Ecto neural progenitor cell (in vitro differentiated cells): ENCODE data around the gene EIF5A.

Source experiments
- DNase-seq: peaks from one replicate; pipeline ENCODE4 v3.0.0-alpha.2; 2018; ENCODE audit warnings: low spot score

EIF5A gene

DNA sequence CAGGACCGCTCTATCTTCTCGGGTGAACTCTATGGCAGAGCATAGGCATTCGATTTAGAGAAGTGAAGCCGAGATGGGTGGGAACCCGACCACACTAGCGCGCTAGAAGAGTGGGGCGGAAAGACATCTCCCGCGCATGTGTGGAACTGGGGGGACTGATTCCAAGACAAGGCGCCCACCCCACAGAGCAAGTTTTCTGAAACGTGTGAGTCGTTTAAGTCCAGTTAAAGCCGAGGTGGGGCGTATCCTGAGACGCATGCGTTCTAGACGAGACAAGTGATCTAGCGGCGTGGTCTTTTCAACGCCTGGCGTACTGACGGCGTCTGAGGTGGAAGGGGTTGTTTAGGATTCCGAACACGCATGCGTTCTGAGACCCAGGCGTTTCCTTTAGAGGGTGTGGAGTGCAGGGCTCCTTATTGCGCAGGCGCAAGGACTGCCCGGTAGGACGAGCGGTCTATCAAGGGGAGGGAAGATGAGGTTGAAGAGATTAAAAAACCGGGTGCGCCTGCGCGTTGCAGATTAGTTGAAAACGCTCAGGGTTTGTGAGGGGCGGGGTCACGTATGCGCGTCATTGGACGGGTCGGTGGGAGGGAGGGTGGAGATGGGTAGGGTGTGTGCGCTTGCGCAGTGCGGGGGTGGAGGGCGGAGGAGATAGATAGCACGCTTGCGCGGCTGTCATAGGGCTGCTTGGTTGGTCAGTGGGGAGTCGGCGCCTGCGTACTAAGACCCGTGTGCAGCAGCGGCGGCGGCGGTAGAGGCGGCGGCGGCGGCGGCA, at the start of gene EIF5A:
EIF5A (plus strand) TSS at position 718 of the 775 bp plus-strand sequence. CDS start 2,008 bp downstream, outside the sequence.
- peak; percentile 100 for DNase-seq

DNA sequence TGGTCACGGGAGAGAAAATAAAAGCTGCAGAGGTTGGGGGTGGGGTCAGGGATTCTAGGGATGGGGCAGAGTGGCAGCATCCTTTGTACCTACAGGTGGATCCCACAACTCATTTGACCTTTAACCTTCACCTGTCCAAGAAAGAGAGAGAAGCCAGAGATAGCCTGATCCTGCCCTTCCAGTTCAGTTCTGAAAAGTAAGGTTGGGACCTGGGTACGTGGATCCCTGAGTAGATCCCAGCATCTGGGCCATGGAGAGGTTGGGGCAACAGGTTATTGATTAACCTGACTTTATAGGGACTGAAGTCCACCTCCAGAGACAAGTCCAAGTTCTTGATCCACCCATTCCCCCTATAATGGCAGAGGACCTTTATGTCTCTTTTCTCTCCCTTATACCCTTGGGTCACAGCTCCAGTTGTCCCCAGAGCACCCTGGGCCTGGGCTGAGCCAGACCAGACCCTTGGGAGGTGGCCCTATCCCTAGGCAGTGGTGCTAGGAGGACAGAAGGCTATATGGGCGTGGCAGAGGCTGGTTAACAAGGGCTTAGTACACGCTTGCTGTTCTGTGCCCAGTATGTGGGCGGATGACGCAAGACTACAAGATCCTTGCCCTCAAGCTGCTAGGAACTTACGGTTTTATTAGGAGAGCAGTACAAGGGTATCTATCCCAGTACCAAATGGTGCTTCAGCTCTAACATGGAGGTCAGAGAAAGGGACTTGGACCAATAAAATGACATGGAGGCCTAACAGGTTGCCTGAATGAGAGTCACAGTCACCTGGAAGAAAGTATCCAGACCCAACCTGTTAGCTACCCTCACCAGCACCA, 48.5 kb upstream of the EIF5A start:
- no peak for DNase-seq

DNA sequence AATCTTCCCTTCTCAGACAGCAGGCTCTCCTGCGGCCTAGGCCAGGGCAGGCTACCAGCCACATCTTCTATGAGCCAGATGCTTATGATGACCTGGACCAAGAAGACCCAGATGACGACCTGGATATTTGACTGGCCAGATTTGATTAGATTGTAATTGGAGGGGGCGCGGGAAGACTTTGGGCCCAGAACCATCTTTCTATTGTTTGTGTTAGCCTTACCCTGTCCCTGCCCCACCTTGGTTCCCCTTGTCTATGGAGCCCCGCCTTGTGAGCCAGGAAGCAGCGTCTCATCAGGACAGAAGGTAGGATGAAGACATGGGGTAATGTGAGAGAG, 47.9 kb upstream of the EIF5A start:
- DNase-seq: no peak

DNA sequence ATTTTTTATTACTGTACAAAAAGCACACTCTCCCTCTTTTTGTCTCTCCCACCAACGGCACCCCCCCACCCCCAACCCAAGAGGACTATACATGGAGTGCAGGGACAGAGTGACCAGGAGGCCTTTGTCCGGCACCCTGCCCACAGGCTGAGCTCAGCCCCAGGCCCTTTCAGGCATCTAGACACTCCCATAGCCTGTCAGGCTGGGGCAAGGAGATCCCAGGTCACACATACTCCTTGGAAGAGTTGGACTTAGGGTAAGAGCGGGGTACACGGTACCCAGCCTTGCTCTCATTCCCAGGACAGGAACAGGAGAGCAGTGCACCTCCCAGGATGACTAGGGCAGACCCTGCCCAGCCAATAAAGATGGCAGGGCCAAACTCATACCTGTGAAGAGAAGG, 47.3 kb upstream of the EIF5A start:
- no peak for DNase-seq

DNA sequence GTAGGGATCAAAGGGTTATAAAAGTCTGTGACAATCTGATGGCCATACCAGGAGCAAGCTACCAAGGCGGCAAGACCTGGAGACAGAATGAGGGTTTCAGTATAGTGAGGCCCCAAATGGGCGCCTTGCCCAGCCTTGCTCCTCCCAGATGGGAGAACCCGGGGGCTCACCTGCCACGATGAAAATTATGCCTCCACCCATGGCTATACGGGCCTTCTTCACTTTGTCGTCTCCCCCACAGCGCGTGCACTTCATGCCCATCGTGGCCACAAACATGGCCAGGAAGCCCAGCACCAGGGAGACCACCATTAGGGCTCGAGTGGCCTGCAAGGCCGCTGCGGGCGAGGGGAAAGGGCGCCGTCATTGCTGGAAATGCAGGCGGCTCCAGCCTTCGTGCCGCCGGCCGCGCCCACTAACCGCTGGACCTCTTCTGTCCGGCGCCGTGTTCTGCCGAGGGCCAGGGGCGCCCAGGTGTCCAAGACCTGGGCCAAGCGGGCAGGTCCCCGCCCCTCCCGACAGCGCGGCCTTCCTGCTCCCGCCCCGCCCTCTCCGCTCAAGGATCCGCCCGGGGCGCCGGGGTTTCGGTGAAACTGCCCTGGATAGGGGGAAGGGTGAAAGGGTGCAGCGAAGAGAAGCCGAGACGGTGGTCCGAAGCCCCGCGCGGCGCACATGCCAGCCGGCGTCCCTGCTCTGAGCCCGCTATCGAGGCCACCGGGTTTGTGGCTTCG, 46.6 kb upstream of the EIF5A start:
- DNase-seq: peak; percentile 82

DNA sequence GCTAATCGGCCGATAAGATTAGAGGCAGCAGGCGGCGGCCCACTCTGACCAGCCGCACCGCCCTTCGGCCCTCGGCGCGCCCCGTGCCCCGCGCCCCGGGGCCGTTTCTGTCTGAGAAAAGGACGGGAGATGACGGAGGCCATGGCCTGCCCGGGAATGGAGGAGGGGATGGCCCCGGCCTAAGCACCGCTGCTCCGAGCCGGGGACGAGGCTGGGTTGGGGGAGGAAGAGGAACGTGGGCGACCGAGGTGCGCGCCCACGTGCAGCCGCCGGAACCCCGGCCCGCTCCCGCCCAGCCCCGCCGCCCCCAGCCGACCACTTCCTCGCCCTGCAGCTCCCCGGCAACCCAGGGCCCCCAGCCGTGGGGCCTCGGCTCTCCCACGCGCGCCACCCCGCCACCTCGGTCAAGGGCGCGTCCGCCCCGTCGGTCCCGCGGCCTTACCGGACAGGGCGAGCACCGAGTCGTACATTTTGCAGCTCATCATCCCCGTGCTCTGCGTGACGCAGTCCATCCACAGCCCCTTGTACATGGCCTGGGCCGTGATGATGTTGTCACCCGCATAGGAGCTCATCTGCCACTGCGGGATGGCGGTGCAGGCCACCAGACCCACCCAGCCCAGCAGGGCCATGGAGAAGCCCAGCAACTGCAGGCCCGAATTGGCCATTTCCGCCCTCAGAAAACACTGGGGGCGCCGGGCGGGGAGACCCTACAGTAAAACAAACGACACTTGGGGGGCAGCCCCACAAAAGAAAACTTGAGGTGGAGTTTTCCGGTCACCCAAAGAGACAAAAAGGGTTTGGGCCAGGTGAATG, 45.8 kb upstream of the EIF5A start:
- DNase-seq: peak; percentile 55

DNA sequence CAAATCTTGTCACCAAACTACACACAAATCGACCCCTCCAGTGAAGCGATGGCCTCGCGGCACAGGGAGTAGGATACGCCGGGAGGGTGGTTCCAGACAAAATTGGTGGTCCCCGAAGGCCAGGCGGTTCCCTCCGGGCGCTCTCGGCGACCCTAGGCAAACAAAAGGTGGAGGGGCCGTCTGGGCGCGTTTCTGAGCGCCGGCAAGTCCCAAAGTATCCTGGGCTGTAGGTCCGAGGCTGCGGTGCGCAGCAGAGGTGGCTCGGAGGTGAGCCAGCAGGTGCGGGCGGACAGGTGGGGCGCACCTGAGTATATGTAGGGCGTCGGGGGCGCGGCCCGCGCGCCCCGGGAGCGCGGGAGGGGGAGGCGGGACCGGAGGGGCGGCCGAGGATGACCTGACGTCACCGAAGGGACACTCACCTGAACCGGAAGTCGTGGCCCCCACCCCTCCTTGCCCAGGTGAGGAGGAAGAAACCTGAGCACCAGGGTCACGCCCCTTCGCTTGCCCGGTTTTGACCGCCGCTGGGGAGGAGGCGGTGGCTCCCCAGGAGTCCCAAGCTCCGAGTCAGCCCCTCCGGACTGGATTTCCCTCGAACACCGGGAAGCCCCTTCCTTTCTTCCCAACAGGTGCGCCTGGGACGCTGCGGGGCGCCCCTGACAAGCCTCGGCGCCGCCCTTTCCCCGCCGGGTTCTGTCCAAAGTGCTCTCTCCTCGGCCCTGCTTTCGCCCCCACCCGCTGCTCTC, 45.1 kb upstream of the EIF5A start, which contains the start of gene CLDN7:
CLDN7 (minus strand) TSS at position 287 of the 743 bp plus-strand sequence. CDS start 435 bp downstream, outside the sequence.
- DNase-seq: peak; percentile 73

DNA sequence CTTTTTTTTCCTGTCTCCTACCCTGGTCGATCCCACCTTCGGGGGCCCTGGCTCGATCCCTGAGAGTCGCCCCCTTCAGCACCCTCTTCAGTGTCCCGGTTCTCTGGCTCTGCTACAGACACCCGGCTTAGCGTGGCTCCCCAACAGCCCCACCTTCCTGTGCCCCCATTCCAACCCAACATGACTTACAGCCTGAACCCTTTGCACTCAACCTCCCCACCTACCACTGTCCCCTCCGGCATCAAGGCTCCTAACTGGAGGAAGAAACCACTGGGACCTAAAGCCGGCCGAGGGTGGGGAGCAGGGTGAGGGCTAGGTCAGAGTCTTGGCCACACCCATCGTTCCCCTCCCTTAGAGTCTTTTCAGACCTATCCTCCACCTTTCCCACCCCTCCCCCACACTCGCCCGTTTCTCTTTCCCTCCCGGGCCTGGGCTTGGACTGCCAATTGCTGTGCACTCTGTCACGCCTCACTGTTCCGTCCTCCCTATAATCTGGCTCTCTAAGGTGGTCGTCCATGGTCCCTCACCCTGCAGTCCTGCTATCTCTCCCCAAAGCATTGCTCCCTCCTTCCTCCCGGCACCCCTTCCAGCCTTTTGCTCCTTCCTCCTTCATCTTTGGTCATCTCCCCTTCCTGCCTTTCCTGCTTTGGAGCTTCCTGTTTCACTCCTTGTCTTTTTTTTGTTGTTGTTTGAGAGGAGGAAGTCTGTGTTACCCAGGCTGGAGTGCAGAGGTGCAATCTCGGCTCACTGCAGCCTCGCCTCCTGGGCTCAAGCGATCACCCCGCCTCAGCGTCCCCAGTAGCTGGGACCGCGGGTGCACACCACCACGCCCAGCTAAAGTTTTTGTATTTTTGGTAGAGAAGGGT, 44.3 kb upstream of the EIF5A start:
- no peak for DNase-seq

DNA sequence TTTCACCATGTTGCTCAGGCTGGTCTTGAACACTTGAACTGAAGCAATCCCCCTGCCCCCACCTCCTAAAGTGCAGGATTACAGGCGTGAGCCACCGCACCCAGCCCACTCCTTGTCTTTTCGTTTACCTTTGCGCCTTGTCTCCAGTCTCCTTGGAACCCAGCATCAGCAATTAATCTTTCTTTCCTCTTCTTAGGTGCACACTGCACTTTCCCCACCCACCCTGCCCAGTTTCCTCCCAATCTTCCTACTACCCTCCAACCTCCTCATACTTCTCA, 43.7 kb upstream of the EIF5A start:
- no peak for DNase-seq

DNA sequence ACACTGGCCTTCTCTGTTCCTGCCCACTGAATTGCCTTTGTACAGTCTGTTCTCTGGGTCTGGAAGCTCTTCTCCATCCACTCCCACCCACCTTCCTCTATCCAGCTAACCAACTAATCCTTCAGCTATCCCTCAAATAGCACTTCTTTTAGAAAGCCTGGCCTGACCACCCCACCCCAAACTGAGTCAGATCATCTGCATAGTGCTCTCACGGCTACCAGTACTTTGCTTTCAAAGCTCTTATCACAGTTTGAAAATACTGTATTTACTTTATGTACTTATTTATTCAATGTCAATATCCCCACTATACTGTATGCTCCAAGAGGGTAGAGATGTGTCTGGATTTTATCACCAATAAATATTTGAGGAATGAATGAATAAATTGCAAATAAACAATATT, 40.6 kb upstream of the EIF5A start:
- DNase-seq: no peak

DNA sequence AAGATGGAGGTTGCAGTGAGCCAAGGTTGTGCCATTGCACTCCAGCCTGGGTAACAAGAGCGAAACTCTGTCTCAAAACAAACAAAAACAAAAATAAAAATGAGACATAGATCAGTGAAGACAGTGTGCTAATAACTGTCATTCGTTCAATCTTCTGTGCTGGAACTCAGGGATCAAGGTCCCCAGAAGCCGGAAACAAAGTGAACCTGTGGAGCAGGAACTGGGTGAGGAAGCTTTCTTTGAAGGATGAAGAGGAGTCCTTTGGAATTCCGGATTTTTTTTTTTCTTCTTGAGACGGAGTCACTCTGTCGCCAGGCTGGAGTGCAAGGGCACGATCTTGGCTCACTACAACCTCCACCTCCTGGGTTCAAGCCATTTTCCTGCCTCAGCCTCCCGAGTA, 28.0 kb upstream of the EIF5A start:
- no peak for DNase-seq

DNA sequence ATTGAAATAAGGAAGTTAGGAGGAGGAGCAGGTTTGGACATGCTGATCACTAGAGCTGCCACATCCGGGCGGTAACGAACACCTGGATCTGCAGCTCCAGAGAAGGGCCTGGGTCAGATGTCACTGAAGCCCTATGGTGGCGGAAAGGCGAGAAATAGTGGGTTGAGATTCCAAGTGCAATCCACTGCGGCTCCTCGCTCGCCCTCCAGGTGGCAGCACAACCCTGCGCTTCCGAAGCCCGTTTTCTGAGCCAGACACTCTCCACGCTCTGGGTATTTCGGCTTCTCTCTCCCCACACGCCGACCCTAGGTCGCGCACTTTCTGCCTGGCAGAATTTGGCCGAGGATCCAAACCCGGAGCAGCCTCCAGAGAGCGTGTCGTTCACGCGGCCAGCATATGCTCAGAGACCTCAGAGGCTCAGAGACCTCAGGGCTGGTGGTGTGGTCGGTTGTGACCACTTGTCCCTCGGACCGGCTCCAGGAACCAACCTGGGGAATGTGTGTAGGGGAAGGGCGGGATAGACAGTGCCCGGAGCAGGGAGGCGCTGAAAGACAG, 26.8 kb upstream of the EIF5A start:
- DNase-seq: peak; percentile 92

DNA sequence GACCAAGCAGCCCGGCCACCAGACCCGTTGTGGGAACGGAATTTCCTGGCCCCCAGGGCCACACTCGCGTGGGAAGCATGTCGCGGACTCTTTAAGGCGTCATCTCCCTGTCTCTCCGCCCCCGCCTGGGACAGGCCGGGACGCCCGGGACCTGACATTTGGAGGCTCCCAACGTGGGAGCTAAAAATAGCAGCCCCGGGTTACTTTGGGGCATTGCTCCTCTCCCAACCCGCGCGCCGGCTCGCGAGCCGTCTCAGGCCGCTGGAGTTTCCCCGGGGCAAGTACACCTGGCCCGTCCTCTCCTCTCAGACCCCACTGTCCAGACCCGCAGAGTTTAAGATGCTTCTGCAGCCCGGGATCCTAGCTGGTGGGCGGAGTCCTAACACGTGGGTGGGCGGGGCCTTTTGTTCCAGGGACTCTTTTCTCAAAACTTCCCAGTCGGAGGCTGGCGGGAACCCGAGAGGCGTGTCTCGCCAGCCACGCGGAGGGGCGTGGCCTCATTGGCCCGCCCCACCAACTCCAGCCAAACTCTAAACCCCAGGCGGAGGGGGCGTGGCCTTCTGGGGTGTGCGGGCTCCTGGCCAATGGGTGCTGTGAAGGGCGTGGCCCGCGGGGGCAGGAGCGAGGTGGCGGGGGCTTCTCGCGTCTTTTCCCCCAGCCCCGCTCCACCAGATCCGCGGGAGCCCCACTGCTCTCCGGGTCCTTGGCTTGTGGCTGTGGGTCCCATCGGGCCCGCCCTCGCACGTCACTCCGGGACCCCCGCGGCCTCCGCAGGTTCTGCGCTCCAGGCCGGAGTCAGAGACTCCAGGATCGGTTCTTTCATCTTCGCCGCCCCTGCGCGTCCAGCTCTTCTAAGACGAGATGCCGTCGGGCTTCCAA, 26.1 kb upstream of the EIF5A start, which contains the start of gene SLC2A4:
SLC2A4 (plus strand) TSS at position 645 of the 879 bp plus-strand sequence; CDS start at position 862, 217 bp downstream.
- peak; percentile 99 for DNase-seq

DNA sequence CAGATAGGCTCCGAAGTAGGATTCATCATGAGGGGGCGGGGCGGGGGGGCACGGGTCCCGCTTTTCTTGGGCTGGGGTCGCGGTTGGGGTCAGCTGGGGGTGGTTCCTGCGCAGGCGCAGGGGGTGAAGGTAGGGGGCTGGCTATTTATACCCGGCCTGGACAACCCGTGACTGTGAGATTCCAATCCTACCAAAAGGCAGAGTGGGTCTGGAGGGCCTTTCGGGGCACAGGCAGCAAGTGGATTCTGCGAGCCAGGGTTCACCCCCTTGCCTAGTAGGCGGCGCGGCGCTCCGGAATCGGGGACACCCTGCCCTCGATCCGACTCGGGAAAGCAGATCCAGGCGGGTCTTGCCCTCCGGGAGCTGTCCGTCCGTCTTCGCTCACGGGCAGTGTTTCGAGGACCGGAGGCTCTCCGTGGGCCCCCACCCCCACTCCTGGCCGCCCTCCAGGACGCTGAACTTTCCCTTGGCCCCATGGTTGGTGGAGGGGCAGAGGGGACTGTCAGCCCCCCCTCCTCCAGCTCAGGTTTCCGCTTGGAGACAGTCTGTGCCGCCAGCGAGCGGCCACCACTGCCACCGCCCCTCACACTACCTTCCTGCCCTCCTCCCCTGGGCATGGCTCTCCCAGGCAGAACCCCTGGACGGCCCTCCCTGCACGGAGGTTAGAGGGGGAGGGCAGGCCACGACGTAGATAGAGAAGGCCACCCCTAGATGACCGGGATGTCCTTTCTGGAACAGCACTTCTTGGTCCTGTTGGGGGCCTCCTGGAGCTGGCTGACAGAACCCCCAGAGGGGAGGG, 25.3 kb upstream of the EIF5A start:
- DNase-seq: no peak

DNA sequence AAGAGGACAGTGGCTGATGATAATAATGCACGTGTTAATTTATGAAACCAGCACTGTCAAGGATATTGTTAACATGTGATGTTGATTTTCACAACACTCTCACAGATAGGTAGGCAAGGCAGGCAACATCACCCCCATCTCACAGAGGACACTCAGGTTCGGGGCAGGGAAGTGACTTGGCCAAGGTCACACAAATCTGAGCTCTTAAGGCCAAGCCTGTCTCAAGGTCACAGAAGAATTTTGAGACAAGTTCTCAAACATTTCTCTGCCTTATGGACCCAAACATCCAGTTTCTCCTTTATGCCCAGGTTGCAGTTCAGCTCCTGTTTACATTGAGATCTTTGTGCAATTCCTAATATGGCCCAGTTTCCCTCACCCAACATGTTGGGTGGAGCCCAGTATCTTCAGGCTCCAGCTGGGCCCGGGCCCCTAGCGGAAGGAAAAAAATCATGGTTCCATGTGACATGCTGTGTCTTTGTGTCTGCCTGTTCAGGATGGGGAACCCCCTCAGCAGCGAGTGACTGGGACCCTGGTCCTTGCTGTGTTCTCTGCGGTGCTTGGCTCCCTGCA, 24.6 kb upstream of the EIF5A start:
- DNase-seq: no peak

DNA sequence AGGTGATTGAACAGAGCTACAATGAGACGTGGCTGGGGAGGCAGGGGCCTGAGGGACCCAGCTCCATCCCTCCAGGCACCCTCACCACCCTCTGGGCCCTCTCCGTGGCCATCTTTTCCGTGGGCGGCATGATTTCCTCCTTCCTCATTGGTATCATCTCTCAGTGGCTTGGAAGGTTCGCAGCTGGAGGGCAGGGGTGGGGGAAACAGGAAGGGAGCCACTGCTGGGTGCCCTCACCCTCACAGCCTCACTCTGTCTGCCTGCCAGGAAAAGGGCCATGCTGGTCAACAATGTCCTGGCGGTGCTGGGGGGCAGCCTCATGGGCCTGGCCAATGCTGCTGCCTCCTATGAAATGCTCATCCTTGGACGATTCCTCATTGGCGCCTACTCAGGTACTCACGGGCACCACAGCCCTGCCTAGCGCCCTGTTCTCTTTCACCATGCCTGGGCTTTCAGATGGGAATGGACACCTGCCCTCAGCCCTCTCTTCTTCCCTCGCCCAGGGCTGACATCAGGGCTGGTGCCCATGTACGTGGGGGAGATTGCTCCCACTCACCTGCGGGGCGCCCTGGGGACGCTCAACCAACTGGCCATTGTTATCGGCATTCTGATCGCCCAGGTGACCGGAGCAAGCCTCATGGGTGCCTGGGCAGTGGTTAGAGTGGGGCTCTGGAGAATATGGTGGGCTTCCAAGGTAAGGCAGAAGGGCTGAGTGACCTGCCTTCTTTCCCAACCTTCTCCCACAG, 23.8 kb upstream of the EIF5A start:
- no peak for DNase-seq

DNA sequence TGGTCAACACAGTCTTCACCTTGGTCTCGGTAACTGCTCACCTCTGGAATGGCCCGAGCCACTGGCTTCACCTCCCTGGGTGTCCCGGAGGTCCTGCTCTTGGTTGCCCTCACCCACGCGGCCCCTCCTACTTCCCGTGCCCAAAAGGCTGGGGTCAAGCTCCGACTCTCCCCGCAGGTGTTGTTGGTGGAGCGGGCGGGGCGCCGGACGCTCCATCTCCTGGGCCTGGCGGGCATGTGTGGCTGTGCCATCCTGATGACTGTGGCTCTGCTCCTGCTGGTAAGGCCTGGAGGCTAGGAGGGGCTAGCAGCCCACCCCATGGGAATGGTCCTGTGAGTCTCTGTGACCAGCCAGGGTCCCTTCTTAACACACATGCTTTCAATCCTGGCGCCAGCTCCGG, 22.5 kb upstream of the EIF5A start:
- DNase-seq: no peak
